GM19328 (cell line): ENCODE results near the gene PDLIM4.

Experiments used
- ATAC-seq: cut with Tn5 transposase; IDR thresholded peaks from one replicate; pipeline ENCODE4 v1.9.1; 2021; ENCODE audit warnings: mild to moderate bottlenecking, moderate library complexity; ENCODE audit not compliant: unreplicated experiment

The PDLIM4 gene

DNA sequence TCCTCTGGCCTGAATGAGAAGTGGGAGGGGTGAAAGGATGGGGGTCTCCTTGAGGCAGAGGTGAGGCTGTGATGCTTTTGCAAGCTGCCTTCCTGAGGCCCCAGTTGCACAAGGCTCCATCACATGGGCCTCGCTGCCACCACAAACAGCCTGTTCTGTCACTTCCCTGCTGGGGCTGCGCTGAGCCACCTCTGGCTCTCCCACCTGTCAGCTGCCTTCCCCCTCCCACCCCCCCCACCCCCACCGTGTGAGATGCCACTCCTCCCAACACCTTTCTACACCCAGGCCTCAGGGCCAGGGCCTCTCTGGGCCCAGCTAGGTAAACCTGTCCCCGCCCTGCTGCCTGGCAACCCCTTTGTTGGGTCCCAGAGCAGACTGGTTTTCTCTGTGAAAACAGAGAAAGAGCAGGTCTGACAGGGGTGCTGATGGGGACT is 4.5 kb upstream of the PDLIM4 start:
- no peak for ATAC-seq

GRCh38 chr5:132253452-132254320 is 3.8 kb upstream of the PDLIM4 start:
- ATAC-seq = no peak

- no peak for ATAC-seq
Measured at GRCh38 chr5:132254321-132254977, 3.0 kb upstream of the PDLIM4 start.

DNA sequence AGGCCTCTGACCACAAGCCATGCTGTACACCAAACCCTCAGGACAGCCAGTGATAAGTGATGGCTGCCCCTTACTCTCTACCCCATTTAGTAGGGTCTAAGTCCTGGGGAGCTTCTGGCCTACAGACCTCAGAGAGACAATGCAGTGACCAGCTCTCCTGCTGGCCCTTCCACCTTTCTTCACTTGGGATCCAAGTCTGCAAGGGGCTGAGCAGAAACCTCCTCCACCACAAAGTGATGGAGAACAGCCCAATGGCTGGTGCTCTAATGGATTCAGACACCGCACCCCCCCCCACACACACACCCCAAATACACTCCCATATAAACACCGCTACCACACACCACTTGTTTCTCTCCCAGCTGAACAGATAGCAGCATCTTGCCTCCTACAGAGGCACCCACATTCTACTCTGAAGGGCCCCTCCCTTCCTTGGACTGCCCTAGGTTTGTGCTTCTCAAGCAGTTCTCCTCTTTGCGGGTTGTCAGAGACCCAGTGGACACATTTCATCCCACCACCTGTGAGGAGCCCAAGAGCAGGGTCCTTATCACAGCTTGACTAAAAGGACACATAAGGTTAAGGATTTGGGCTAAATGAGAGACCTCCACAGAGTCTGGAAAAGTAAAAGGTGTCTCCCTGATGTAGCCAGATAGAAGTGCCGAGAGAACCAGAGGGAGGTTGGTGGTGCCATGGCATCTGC is 1.3 kb upstream of the PDLIM4 start:
- ATAC-seq = no peak

DNA sequence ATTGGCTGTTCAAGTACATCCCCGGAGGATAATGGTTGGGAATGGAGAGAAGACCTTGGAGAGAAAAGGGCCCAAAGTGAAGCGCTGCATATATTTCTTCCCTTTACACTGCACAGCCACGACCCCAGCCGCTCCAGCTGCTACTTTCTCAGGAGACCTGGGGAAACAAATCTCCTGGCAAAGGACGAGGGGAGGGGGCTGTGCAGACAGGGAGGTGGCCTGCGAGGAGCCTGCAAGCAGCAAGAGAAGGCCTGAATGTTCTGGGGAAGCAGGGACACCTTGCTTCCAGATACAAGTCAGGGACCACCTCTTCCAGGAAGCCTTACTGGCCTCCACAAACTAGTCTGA is 739 bp upstream of the PDLIM4 start:
- ATAC-seq = no peak

- no peak for ATAC-seq
Measured at GRCh38 chr5:132258102-132259068, 889 bp downstream of the PDLIM4 start.

DNA sequence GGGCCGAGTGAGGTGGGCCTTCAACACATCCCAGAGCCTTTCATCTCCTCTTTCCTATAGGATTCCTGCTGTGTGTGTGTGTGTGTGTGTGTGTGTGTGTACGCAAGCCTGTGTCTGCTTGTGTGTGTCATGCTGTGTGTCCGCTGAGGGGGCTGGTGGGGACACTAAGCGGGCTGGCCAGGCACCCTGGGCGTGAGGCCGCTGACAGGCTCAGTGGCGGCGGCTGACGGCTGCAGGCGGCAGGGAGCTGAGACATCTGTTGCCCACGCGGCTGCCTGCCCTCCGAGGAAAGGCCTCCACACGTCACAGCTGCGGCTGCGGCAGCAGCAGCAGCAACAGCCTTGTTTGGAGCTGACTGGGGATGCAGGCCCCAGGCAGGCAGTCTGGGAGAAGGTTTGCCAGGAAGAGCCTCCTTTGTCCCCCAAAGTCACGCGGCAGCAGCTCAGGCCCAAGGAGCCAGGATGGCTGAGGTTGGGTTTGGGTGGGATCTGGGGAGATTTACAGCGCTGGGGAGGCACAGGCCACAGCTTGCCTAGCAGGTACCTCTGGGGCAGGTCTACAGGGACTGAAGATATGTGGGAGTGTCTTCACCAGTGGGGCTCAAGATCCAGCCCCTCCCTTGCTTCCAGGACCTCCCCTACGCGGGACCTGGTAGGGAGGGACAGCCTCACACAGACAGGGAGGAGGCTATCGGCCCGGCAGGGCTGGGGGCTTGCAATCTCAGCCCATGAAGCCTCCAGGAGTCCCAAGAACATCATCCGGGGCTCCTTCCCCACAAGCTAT is 1.8 kb downstream of the PDLIM4 start:
- ATAC-seq = no peak

GRCh38 chr5:132260051-132260450 is 2.6 kb downstream of the PDLIM4 start:
- no peak for ATAC-seq

GRCh38 chr5:132260714-132261551 is 3.4 kb downstream of the PDLIM4 start:
- no peak for ATAC-seq

GRCh38 chr5:132261881-132262845 is 4.7 kb downstream of the PDLIM4 start:
- ATAC-seq = no peak

GRCh38 chr5:132262882-132263547 is 5.5 kb downstream of the PDLIM4 start:
- ATAC-seq = no peak

DNA sequence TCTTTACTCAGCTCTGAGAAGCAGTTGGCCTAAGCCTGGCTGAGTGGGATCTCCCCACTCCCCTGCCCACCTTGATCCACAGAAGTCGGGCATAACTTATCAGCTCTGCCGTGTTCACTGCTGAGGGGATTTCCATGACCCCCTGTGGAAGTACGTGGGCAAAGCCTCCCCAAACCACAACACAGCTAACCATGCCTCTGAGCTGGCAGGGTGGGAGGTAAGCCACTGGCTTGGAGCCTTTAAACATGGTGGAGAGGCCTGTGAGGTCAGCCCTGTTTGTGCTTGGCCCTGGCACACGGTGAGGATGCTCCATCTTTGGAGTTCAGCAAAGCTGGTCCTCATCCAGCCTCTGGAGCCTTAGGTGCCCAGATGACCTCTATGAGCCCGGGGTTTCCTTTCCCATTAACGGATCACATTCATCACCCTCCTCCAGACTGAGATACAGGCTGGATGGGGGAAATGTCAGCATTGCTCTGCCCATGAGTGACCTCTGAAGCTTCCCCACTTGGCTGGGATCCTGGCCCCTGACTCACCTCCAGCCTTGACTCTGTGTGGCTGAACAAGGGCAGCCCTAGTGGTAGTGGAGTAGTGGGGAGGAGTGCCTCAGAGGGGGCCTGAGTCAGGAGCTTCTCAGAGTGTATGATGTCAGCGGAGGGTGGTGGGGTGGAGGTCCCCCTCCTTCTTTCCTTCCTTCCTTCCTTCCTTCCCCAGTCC is 6.2 kb downstream of the PDLIM4 start:
- ATAC-seq = no peak

GRCh38 chr5:132264546-132265335 is 7.2 kb downstream of the PDLIM4 start:
- no peak for ATAC-seq

- no peak for ATAC-seq
Measured at GRCh38 chr5:132265336-132266030, 8.0 kb downstream of the PDLIM4 start.
